HepG2 (cell line): ENCODE measurements around the gene SCART1.

Source experiments
- KDM5A ChIP-seq: fragments of 200-600 bp; sonication (generic); IDR thresholded peaks from 2 replicates; pipeline ENCODE4 v1.7.0; 2018; ENCODE audit warnings: antibody characterized with exemption, mild to moderate bottlenecking, low read length, borderline replicate concordance
- SMAD9 ChIP-seq: sonication (generic); formaldehyde crosslinking; IDR thresholded peaks from 2 replicates; pipeline ENCODE4 v1.5.1; 2020; ENCODE audit warnings: mild to moderate bottlenecking, missing genetic modification reagents
- SP1 ChIP-seq, 2 experiments: fragments of 450-650 bp in 1 of 2; sonication (generic) in 1 of 2; formaldehyde crosslinking in 1 of 2; IDR thresholded peaks; 2 replicates each; pipeline versions ENCODE4 v1.4.0 to v1.6.1; 2016 to 2020; ENCODE audit warnings: missing genetic modification reagents in 1 of 2
- TAF1 ChIP-seq: sonication (generic); formaldehyde crosslinking; IDR thresholded peaks from 2 replicates; pipeline ENCODE4 v1.4.0; 2020; ENCODE audit warnings: missing genetic modification reagents
- TFDP1 ChIP-seq: IDR thresholded peaks from 2 replicates; pipeline ENCODE4 v1.6.1; 2016; ENCODE audit warnings: missing compliant biosample characterization, missing genetic modification reagents, borderline replicate concordance
- ZNF558 ChIP-seq: sonication (generic); formaldehyde crosslinking; IDR thresholded peaks from 2 replicates; pipeline ENCODE4 v1.9.0; 2022; ENCODE audit warnings: mild to moderate bottlenecking, missing genetic modification reagents, borderline replicate concordance
- TF ChIP-seq, protein P1 (sequence below): sonication (generic); formaldehyde crosslinking; IDR thresholded peaks from 2 replicates; pipeline ENCODE4 v1.5.0; 2020; ENCODE audit warnings: mild to moderate bottlenecking, missing genetic modification reagents, moderate library complexity
- TF ChIP-seq, protein P2 (sequence below): sonication (generic); formaldehyde crosslinking; IDR thresholded peaks from 2 replicates; pipeline ENCODE4 v1.8.1; 2023; ENCODE audit warnings: missing genetic modification reagents, inconsistent platforms, borderline replicate concordance

- TF ChIP-seq TFDP1 (CRISPR knock-in tag) (no peak), KDM5A (no peak), SMAD9 (no peak), SP1 (IDR thresholded peaks at IDR 0.05) (no peak), SP1 (CRISPR knock-in tag; IDR thresholded peaks at IDR 0.05) (no peak), TAF1 (CRISPR knock-in tag) (no peak), ZNF558 (CRISPR knock-in tag) (no peak)
- TF ChIP-seq, protein P1, sequence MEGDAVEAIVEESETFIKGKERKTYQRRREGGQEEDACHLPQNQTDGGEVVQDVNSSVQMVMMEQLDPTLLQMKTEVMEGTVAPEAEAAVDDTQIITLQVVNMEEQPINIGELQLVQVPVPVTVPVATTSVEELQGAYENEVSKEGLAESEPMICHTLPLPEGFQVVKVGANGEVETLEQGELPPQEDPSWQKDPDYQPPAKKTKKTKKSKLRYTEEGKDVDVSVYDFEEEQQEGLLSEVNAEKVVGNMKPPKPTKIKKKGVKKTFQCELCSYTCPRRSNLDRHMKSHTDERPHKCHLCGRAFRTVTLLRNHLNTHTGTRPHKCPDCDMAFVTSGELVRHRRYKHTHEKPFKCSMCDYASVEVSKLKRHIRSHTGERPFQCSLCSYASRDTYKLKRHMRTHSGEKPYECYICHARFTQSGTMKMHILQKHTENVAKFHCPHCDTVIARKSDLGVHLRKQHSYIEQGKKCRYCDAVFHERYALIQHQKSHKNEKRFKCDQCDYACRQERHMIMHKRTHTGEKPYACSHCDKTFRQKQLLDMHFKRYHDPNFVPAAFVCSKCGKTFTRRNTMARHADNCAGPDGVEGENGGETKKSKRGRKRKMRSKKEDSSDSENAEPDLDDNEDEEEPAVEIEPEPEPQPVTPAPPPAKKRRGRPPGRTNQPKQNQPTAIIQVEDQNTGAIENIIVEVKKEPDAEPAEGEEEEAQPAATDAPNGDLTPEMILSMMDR, result no peak
- TF ChIP-seq, protein P2, sequence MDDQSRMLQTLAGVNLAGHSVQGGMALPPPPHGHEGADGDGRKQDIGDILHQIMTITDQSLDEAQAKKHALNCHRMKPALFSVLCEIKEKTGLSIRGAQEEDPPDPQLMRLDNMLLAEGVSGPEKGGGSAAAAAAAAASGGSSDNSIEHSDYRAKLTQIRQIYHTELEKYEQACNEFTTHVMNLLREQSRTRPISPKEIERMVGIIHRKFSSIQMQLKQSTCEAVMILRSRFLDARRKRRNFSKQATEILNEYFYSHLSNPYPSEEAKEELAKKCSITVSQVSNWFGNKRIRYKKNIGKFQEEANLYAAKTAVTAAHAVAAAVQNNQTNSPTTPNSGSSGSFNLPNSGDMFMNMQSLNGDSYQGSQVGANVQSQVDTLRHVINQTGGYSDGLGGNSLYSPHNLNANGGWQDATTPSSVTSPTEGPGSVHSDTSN (CRISPR knock-in tag), result no peak
These were observed 14.0 kb upstream of the SCART1 start for GRCh38 chr10:133439517-133440461.
